Measurements from ENCODE around the gene SPON1. TPM values are rescaled to one million over a fixed set of nuclear protein-coding genes. Genes with fewer than 3 reads are reported as not detected.

Gene SPON1
- total RNA-seq, 1 donor from 2014 or later: 76.8 TPM

DNA sequence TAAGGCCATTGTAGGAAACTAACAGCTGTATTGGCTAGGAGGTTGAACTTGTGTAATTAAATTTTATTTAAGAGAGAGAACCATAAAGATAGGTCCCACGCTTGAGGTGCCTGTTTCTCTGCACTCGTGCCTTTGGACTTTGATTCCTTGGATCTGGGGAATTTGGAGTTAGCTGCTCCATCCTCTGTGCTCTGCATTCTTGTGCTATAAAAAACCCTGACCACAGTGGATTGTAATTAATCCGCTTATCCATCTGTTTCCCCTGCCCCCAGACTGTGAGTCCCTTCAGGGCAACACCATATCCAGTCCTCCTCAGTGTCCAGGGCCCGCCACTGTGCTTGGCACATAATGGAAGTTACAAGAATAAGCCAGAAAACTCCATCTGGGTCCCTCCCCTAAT lies 169.8 kb downstream of the SPON1 start:
- H3K27me3 ChIP-seq: no peaks in the 10 kb centered on the region
- no peak overlapping the region for H3K27ac ChIP-seq
- ATAC-seq (no peak), DNase-seq (no peak)
- no peaks in the 10 kb centered on the region for H3K4me1 ChIP-seq
- H3K4me3 ChIP-seq: no peak overlapping the region
- H3K36me3 ChIP-seq: no peaks in the 10 kb centered on the region
- no peaks in the 10 kb centered on the region for H3K9me3 ChIP-seq
- intact Hi-C loops (cut with DNase I): no loop called here
- TF ChIP-seq, protein P1, sequence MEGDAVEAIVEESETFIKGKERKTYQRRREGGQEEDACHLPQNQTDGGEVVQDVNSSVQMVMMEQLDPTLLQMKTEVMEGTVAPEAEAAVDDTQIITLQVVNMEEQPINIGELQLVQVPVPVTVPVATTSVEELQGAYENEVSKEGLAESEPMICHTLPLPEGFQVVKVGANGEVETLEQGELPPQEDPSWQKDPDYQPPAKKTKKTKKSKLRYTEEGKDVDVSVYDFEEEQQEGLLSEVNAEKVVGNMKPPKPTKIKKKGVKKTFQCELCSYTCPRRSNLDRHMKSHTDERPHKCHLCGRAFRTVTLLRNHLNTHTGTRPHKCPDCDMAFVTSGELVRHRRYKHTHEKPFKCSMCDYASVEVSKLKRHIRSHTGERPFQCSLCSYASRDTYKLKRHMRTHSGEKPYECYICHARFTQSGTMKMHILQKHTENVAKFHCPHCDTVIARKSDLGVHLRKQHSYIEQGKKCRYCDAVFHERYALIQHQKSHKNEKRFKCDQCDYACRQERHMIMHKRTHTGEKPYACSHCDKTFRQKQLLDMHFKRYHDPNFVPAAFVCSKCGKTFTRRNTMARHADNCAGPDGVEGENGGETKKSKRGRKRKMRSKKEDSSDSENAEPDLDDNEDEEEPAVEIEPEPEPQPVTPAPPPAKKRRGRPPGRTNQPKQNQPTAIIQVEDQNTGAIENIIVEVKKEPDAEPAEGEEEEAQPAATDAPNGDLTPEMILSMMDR (IDR thresholded peaks at IDR 0.05): no peak

DNA sequence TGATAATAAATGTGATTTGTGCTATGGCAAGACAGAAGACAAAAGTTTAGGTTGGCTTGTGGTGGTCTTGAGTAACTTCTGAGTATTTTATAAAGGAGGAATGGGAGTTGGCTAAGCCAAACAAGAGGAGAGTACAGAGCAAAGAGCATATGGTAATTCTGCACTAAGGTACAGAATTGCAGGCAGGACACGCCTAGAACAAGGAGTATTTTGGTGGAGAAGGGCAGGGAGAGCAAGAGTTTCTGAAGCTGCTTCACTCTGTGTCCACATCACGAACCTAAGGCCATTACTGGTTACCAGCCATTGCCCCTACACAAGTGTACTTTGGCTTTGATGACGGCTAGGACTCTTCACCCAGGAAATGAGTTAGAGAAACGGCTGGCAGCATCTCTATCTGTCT lies 170.9 kb downstream of the SPON1 start:
- Histone ChIP-seq H3K4me3 (no peak overlapping the region), H3K36me3 (no peaks in the 10 kb centered on the region), H3K9me3 (no peaks in the 10 kb centered on the region), H3K27me3 (no peaks in the 10 kb centered on the region), H3K4me1 (no peaks in the 10 kb centered on the region), H3K27ac (no peak overlapping the region)
- intact Hi-C loops (cut with DNase I): no loop called here
- TF ChIP-seq, protein P1 (IDR thresholded peaks at IDR 0.05): no peak
- DNase-seq (no peak), ATAC-seq (no peak)

DNA sequence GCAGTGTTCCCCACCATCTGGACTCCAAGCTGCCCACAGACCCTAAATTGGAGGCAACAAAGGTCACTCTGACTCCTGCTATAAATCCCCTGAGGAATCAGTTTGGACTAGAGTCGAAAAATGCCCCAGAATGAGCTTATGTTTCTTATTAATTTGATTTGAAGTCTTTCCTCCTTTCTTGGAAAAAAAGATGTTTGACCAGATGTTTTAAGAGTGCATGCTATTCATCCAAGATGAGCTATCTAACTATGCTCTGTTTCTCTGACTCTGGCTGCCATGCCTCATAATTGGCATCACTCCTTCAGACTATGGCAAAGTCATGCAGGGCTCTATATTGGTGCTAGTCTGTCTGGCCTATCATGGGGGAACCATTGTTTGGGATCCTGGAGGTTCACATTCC lies 174.0 kb downstream of the SPON1 start:
- DNase-seq: no peak
- Histone ChIP-seq H3K9me3 (no peaks in the 10 kb centered on the region), H3K27ac (no peak overlapping the region), H3K4me1 (no peaks in the 10 kb centered on the region), H3K4me3 (no peak overlapping the region), H3K36me3 (no peaks in the 10 kb centered on the region), H3K27me3 (no peaks in the 10 kb centered on the region)
- no peak for ATAC-seq
- TF ChIP-seq, protein P1 (IDR thresholded peaks at IDR 0.05): no peak
- intact Hi-C loops (cut with DNase I): no loop called here

DNA sequence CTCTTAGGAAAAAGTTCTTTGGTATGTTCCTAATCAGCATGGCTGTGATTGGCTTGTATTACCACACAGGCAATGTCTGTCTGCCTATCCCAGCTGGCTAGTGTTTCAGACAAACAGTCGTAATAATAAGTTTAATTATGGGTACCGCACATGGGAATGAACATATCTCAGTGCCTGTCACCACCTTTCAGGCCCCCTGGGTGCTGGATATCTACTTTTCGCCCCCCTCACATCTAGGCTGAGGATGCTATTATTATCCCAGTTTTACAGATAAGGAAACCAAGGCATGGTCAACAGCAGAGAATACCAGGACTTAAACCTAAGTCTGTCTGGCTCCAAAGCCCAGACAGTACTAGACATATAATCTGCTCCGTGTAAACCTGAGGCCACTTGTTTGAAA lies 174.8 kb downstream of the SPON1 start:
- no peaks in the 10 kb centered on the region for H3K36me3 ChIP-seq
- H3K4me3 ChIP-seq: no peak overlapping the region
- no peaks in the 10 kb centered on the region for H3K9me3 ChIP-seq
- no peaks in the 10 kb centered on the region for H3K27me3 ChIP-seq
- DNase-seq: no peak
- no peaks in the 10 kb centered on the region for H3K4me1 ChIP-seq
- H3K27ac ChIP-seq: no peak overlapping the region
- no peak for ATAC-seq
- intact Hi-C loops (cut with DNase I): no loop called here
- TF ChIP-seq, protein P1 (IDR thresholded peaks at IDR 0.05): no peak

DNA sequence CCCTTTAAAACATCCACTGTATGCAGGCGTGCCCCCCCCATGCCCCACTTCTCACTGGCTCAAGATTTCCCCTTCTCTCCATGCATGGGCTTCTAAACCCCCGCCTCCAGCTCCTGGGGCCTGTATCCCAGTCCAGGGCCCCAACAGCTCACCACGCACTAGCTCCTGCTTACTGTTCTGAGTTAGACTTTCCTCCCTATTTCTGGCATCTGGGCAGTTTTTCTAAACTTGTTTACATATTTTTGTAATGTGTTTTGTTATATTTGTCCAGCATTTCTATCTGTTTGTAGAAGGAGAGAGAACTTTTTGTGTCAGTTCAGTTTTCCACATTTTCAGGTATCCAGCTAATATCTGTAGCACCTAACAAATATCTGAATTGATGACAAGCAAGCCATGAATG lies 178.5 kb downstream of the SPON1 start:
- no peak overlapping the region for H3K27ac ChIP-seq

More for the DNA sequence above, 178.5 kb downstream of the SPON1 start:
- Histone ChIP-seq H3K4me1 (no peaks in the 10 kb centered on the region), H3K27me3 (no peaks in the 10 kb centered on the region), H3K9me3 (no peaks in the 10 kb centered on the region), H3K36me3 (no peaks in the 10 kb centered on the region), H3K4me3 (no peak overlapping the region)
- DNase-seq (no peak), ATAC-seq (no peak)
- TF ChIP-seq, protein P1 (IDR thresholded peaks at IDR 0.05): no peak
- intact Hi-C loops (cut with DNase I): no loop called here

Data from upper lobe of right lung (tissue), 1 donor.